Measurements from ENCODE around the gene AP1S3. TPM values are rescaled to one million over a fixed set of nuclear protein-coding genes. Genes with fewer than 3 reads are reported as not detected.
A peak's percentile ranks its signal among the peaks of the same experiment; 100 is the strongest.

The AP1S3 gene
- total RNA-seq, 2 donors from 2014 or later: 2.0 to 8.3 TPM

GRCh38 chr2:223824301-223824700 is 13.1 kb downstream of the AP1S3 start:
- TF ChIP-seq POLR2A (IDR thresholded peaks at IDR 0.05) (no peak), CTCF (IDR thresholded peaks at IDR 0.05) (no peak)

GRCh38 chr2:223822818-223823217 is 14.6 kb downstream of the AP1S3 start:
- ATAC-seq: no peak
- intact Hi-C loops (cut with DNase I): no loop called here
- H3K36me3 ChIP-seq (replicated peaks in 1 of 2; ENCODE audit: insufficient read depth in 1 of 2, low read depth in 2 of 2): no peaks in the 10 kb centered on the region
- TF ChIP-seq CTCF (IDR thresholded peaks at IDR 0.05) (no peak), POLR2A (IDR thresholded peaks at IDR 0.05) (no peak)
- no peaks in the 10 kb centered on the region for H3K9me3 ChIP-seq
- DNase-seq: no peak
- no peaks in the 10 kb centered on the region for H3K27me3 ChIP-seq
- no peak overlapping the region for H3K4me3 ChIP-seq
- no peaks in the 10 kb centered on the region for H3K4me1 ChIP-seq
- H3K27ac ChIP-seq: no peak overlapping the region

More at GRCh38 chr2:223824301-223824700, 13.1 kb downstream of the AP1S3 start:
- H3K27me3 ChIP-seq: no peaks in the 10 kb centered on the region
- DNase-seq (no peak), ATAC-seq (no peak)
- intact Hi-C loops (cut with DNase I): no loop called here
- no peak overlapping the region for H3K27ac ChIP-seq
- 95 to 99% methylated on average over 8 of the region's 8 CpGs for WGBS, 2 donors
- H3K9me3 ChIP-seq: no peaks in the 10 kb centered on the region
- H3K4me1 ChIP-seq: no peaks in the 10 kb centered on the region
- H3K4me3 ChIP-seq: no peak overlapping the region
- H3K36me3 ChIP-seq (replicated peaks in 1 of 2; ENCODE audit: insufficient read depth in 1 of 2, low read depth in 2 of 2): no peaks in the 10 kb centered on the region

GRCh38 chr2:223820549-223820948 is 16.8 kb downstream of the AP1S3 start:
- Histone ChIP-seq H3K4me3 (no peak overlapping the region), H3K27ac (no peak overlapping the region), H3K4me1 (no peaks in the 10 kb centered on the region), H3K9me3 (no peaks in the 10 kb centered on the region), H3K36me3 (replicated peaks in 1 of 2; ENCODE audit: insufficient read depth in 1 of 2, low read depth in 2 of 2) (no peaks in the 10 kb centered on the region), H3K27me3 (no peaks in the 10 kb centered on the region)
- no peak for DNase-seq
- intact Hi-C loops (cut with DNase I): no loop called here
- no peak for TF ChIP-seq POLR2A (IDR thresholded peaks at IDR 0.05)
- no peak for TF ChIP-seq CTCF (IDR thresholded peaks at IDR 0.05)
- no peak for ATAC-seq
- WGBS, 2 donors: 30 to 50% methylated on average over 2 of the region's 2 CpGs

GRCh38 chr2:223819891-223820290 is 17.5 kb downstream of the AP1S3 start:
- H3K4me3 ChIP-seq: no peak overlapping the region
- H3K4me1 ChIP-seq: peaks cover 6% of the 10 kb centered on the region
- ATAC-seq (no peak), DNase-seq (no peak)
- intact Hi-C loops (cut with DNase I): no loop called here
- H3K27me3 ChIP-seq: no peaks in the 10 kb centered on the region
- TF ChIP-seq POLR2A (IDR thresholded peaks at IDR 0.05) (no peak), CTCF (IDR thresholded peaks at IDR 0.05) (no peak)
- no peaks in the 10 kb centered on the region for H3K9me3 ChIP-seq
- H3K27ac ChIP-seq: no peak overlapping the region
- 55 to 73% methylated on average over 3 of the region's 3 CpGs for WGBS, 2 donors
- H3K36me3 ChIP-seq (replicated peaks in 1 of 2; ENCODE audit: insufficient read depth in 1 of 2, low read depth in 2 of 2): no peaks in the 10 kb centered on the region

GRCh38 chr2:223815884-223816570 is 21.4 kb downstream of the AP1S3 start:
- Histone ChIP-seq H3K4me3 (no peak overlapping the region), H3K4me1 (peaks cover 11% of the 10 kb centered on the region), H3K27me3 (no peaks in the 10 kb centered on the region), H3K27ac (peak overlapping the region in 2 of 4 donors; percentile 42 to 60), H3K9me3 (no peaks in the 10 kb centered on the region), H3K36me3 (replicated peaks in 1 of 2; ENCODE audit: insufficient read depth in 1 of 2, low read depth in 2 of 2) (no peaks in the 10 kb centered on the region)
- intact Hi-C loops (cut with DNase I): no loop called here
- no peak for DNase-seq
- no peak for ATAC-seq
- 53 to 61% methylated on average over 13 of the region's 13 CpGs for WGBS, 2 donors
- no peak for TF ChIP-seq CTCF (IDR thresholded peaks at IDR 0.05)
- TF ChIP-seq POLR2A (IDR thresholded peaks at IDR 0.05): no peak
